ENCODE measurements around the gene LRRC1. TPM values are rescaled to one million over a fixed set of nuclear protein-coding genes. Genes with fewer than 3 reads are reported as not detected.

The LRRC1 gene
- total and polyA plus RNA-seq, 2 donors (not counting 3 experiments of a cell fraction or from before 2014, with no cell fraction given): 5.6 to 11.7 TPM

DNA sequence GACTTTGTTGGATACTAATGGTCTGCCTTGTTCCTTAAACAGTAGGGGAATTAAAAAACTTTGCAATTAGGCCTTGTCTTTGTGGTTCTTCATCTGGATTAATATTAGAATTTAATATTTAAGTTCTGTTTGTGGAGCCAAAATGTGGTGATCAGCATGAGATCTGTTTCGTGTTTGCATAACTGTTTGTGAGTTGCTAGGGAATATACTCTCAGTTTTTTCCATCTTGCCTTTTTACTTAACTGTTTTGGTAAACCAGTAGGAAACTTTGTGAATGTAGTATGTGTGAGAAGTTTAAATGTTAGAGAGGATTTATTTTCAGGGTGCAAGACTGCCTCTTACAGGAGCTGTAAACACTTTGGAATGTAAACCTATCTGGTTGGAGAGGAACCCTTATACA, 35.6 kb downstream of the LRRC1 start:
- dilution Hi-C loops (cut with MboI; ENCODE audit: extremely low pct_ligation_motif_present, low sequenced_read_pairs) (no loop called here), intact Hi-C loops (cut with micrococcal nuclease) (no loop called here)
- TF ChIP-seq POLR2A (IDR thresholded peaks at IDR 0.05; ENCODE audit: low read depth, low read length): no peak
- TF ChIP-seq, protein P1, sequence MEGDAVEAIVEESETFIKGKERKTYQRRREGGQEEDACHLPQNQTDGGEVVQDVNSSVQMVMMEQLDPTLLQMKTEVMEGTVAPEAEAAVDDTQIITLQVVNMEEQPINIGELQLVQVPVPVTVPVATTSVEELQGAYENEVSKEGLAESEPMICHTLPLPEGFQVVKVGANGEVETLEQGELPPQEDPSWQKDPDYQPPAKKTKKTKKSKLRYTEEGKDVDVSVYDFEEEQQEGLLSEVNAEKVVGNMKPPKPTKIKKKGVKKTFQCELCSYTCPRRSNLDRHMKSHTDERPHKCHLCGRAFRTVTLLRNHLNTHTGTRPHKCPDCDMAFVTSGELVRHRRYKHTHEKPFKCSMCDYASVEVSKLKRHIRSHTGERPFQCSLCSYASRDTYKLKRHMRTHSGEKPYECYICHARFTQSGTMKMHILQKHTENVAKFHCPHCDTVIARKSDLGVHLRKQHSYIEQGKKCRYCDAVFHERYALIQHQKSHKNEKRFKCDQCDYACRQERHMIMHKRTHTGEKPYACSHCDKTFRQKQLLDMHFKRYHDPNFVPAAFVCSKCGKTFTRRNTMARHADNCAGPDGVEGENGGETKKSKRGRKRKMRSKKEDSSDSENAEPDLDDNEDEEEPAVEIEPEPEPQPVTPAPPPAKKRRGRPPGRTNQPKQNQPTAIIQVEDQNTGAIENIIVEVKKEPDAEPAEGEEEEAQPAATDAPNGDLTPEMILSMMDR (IDR thresholded peaks at IDR 0.05; ENCODE audit: extremely low read depth in 1 of 2, insufficient read depth in 1 of 2, low read depth in 1 of 2, low read length in 2 of 2): no peak
- TF ChIP-seq GATA2 (IDR thresholded peaks at IDR 0.05; ENCODE audit: insufficient read depth, insufficient read length, low read depth, low read length): no peak
- no peak for TF ChIP-seq POLR2AphosphoS5 (IDR thresholded peaks at IDR 0.05; ENCODE audit: insufficient read depth, low read depth, low read length)
- no peak for TF ChIP-seq EZH2 (IDR thresholded peaks at IDR 0.05; ENCODE audit: borderline replicate concordance, low read depth, low read length, severe bottlenecking)
- Histone ChIP-seq H3K4me1 (ENCODE audit: control insufficient read depth, extremely low read depth, insufficient read depth, low read length) (peaks cover 9% of the 10 kb centered on the region), H2AFZ (ENCODE audit: low read depth, low read length) (no peak overlapping the region), H3K4me3 (replicated peaks in 1 of 3; ENCODE audit: insufficient read depth in 1 of 3, low read depth in 1 of 3, low read length in 3 of 3) (no peak overlapping the region), H3K9me1 (replicated peaks; ENCODE audit: control insufficient read depth, extremely low read depth, insufficient read depth, low read length) (no peaks in the 10 kb centered on the region), H3K27me3 (ENCODE audit: control insufficient read depth in 2 of 2, insufficient read depth in 2 of 2, low read length in 2 of 2) (no peaks in the 10 kb centered on the region), H3K4me2 (ENCODE audit: insufficient read depth, low read length) (no peak overlapping the region), H3K36me3 (ENCODE audit: control insufficient read depth in 2 of 2, extremely low read depth in 1 of 2, insufficient read depth in 2 of 2, low read length in 2 of 2) (no peaks in the 10 kb centered on the region), H3K9me3 (replicated peaks; ENCODE audit: control insufficient read depth, insufficient read depth, low read length) (no peaks in the 10 kb centered on the region), H3K27ac (ENCODE audit: insufficient read depth, low read depth, low read length) (no peak overlapping the region), H3K9ac (replicated peaks; ENCODE audit: extremely low read depth, insufficient read depth, low read length) (no peak overlapping the region), H3K79me2 (ENCODE audit: control insufficient read depth, insufficient read depth, low read length) (peaks cover 34% of the 10 kb centered on the region), H4K20me1 (replicated peaks; ENCODE audit: control insufficient read depth, extremely low read depth, insufficient read depth, low read length) (no peaks in the 10 kb centered on the region)
- BruUV-seq (replicated peaks): no TSS peak
- POLR2A ChIA-PET: no interaction called here
- CTCF ChIA-PET: interaction anchor here (0.8 to 2.5 kb wide), 6 partner anchors 10 to 126 kb away, joined by 3 to 9 read pairs (median 5); partner anchors contain the start of gene LRRC1
- FAIRE-seq: no peak
- no peak for DNase-seq (ENCODE audit: low read depth, low spot score)
